ENCODE measurements around the gene PEPD.

Gene PEPD

GRCh38 chr19:33545217-33545981 is 23.8 kb upstream of the PEPD start:
- DNase-seq, result no peak

DNA sequence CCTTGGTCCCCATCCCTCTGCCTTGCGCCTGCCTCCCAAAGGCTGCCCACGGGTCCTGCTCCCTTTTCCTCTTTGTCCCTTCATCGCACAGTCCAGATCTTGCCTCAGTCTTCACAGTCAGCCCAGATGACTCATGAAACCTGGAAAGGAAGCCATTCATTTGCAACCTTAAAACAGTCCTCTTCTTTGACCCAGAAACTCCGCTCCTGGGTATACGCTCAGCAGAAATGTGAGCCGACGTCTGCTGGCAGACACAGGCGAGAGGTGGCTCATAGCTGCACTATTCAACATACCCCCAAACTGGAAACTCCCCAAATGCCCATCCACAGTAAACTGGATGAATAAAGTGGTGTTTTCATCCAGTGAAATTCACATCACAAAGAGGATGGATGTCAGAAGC is 13.6 kb upstream of the PEPD start:
- peak in 1 of 14 donors; percentile 39 for DNase-seq

DNA sequence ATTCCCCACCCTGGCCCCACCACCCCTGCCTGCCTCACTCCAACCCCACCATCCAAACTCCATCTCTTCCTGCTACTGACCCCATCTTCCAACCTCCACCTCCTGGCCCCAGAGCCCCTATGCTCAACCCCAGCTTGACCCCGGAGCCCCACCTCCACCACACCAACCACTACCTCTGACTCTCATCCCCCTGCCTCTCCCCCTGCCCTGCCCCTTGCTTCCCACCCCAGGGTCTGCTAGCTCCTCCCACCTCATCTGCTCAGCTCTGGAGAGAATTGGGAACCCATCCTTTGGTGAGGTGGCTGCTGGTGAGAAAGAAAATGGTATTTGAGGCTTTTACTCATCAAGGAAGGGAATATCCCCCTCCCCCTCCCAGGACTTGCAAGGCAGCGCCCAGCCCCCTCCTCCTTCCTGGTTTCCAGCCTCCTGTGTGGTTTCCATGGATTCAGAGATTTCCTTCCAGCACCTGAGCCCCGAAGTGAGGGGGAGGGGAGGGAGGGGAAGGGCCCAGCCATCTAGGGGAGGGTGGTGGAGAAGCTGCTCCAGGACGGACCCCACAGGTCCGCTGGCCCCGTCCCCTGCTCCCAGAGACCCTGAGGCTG is 11.4 kb upstream of the PEPD start:
- no peak for DNase-seq

- DNase-seq, result no peak
Observed at GRCh38 chr19:33530842-33531241, 9.3 kb upstream of the PEPD start.

GRCh38 chr19:33530296-33530695 is 8.7 kb upstream of the PEPD start:
- DNase-seq, result peak in 1 of 14 donors; percentile 71

GRCh38 chr19:33529094-33529676 is 7.6 kb upstream of the PEPD start:
- no peak for DNase-seq

DNA sequence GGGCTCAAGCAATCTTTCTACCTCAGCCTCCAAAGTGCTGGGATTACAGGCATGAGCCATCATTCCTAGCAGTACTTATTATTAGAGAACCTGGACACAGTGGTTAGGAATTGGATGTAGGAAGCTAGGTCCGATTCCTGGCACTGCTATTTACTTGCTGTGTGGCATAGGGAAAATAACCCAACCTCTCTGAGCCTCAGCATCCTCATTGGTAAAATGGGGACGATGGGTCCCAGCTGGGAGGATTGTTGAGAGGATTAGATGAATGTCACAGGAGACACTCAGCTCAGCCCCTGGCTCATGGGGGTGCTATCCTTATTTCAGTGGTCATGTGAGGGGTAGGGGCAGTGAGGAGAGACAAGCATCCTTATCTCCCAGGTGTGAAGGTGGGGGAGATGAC is 6.8 kb upstream of the PEPD start:
- no peak for DNase-seq

DNA sequence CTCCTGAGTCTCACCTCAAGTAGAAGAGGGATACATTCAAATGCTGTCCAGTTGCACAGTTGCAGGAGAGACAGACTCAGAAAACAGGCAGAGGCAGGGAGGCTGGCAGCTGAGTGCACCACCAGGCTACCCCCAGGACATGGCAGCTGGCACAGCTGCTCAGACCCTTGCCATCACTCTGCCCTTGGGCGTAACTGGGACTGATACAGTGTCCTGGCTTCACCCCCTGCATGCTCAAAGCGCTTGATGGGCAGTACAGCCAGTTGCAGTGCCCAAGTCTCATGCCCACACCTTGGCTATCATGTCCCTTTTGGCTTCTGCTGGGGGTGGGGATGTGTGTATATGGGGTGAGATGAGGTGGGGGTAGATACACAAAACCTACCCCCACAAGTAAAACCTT is 5.5 kb upstream of the PEPD start:
- DNase-seq, result no peak

DNA sequence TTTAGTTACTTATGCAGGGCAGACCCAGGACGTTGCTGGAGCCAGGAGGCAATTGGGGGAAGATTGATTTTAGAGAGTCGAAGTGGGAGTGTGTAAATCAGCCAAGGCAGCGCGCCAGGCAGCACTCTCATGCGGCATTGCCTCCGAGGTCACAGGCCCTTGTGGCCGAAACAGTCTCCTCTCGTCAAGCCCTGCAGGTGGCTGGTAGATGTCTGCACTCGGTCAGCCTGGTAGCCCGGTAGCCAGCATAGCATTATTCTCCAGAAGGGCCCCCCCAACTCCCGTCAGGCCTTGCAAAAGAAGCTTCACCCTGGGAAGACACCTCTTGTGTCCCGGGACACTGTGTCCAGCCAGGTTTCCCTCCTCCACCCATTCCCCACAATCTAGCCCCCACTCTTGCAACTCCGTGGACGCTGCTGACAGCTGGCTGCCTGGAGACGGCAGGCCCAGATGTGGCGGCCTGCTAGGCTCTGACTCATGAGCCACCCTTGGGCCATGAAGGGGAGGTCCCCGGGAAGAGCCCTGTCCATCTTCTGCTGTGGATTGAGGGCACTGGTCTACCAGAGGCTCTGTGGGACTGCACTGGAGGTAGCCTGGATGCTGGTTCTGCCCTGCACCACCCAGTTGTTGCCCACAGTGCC is 2.6 kb upstream of the PEPD start:
- no peak for DNase-seq

GRCh38 chr19:33523167-33523566 is 1.6 kb upstream of the PEPD start:
- DNase-seq, result no peak

GRCh38 chr19:33522371-33522662 is 726 bp upstream of the PEPD start:
- peak in 1 of 14 donors; percentile 51 for DNase-seq

GRCh38 chr19:33520844-33521479 is 629 bp downstream of the PEPD start:
- no peak for DNase-seq

DNA sequence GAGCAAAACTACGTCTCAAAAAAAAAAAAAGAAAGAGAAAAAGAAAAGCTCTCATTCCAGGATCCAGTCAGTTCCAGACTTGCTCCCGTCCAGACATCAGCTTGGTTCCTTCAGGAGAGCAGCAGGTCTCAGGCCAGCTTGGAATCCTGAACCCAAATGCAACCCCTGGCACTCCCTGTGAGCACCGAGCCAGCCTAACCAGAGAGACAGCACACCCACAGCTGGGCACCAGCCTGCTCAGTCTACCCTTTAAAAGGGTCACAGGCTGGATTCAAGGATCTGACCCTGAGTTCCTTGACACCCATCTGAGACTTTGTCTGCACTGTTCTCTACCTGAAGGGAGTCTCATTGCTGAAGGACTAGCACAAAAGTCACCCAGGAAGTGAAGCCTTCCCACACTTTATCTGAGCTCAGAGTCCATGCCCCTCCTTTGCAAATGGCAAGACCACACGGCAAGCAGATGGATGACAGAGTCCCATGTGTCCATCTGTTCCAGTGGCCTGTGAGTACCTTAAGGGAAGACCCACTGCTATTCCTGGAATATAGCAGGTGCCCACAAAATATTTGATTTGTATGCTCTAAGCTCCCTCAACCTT is 1.4 kb downstream of the PEPD start:
- DNase-seq, result no peak

GRCh38 chr19:33519416-33519815 is 2.2 kb downstream of the PEPD start:
- no peak for DNase-seq

DNA sequence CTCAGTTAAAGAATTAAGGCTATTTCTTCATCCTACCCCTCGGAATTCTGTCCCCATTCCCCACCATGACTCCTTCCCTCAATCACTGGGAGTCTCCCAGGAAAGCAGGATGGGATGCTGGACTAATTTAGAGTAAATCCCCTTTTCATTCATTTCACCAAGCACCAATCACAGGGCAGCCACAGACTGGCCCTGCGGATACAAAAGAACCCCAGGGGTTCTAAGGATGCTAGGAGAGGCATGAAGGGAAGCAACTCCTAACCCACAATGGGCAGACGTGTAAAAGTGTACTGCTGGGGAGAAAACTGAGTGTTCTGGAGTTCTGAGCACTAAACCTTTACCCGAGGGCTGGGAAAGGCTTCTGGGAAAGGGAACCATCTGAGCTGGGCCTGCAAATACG is 3.0 kb downstream of the PEPD start:
- no peak for DNase-seq

DNA sequence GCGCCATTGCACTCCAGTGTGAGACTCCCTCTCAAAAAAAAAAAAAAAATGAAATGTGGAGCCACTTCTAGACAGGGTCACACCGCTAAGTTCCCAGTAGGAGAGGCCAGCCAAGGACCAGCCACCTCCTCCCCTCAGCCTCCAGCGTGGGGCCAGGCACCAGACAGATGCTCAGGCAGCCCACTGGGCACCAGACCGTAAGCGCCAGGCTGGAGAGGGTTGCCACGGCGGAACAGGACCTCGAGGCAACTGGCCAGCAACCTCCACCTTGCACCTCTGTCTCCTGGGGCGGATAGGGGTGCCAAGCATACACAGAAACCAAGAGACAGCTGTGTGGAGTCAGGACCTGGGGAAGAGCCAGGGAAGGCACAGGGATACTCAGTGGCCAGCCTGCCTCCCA is 3.7 kb downstream of the PEPD start:
- DNase-seq, result no peak

GRCh38 chr19:33515921-33516320 is 5.7 kb downstream of the PEPD start:
- DNase-seq, result no peak

DNA sequence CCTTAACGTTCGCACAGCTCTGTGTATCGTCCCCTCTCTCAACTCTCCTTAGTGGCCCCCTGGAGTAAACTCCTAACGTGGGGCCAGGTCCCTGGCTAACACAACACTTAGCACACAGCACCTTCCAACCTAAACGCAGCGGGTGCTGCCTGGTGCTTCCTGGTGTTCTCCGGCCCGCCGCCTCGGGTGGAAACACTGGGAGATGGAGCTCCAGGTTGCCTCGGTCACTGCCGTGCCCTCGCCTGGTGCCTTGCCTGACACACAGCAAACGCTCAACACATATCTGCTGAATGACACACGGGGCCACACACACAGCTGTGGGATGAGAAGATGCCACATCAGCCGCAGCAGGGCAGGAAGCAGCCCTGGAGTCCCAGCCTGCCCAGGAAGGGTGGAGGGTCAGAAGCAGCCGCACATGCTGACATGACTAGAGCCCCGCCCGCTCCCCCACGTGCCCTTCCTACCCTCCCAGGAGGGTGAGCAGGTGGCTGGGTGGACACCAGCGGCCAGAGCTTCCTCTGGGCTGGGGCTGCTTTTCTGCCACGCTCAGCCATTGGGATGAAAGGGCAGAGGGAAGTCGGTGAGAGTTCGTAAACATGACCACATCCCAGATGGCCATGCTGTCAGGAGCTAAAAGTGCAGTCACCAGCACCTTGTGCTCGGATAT is 6.6 kb downstream of the PEPD start:
- DNase-seq, result no peak

GRCh38 chr19:33513424-33513823 is 8.2 kb downstream of the PEPD start:
- DNase-seq, result no peak

GRCh38 chr19:33512580-33513137 is 8.9 kb downstream of the PEPD start:
- DNase-seq, result no peak

DNA sequence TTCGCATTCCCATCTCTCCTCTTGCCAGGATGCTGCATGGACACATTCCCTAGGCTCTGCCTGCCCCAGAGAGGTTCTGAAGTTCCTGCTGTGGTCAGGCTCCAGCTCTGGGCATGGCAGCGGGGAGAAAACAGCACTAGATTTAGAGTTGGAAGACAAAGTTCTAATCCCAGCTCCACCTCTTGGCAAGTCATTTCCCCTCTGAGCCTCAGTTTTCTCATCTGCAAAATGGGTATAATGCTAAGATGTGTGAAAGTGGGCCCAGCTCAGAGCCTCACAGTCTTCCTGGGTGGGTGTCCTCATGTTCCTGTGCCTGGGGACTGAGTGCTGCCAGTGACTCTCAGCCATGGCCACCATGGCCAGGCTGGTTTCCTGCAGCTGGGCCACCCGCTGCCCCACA is 9.6 kb downstream of the PEPD start:
- no peak for DNase-seq

- no peak for DNase-seq
Observed at GRCh38 chr19:33511346-33511745, 10.2 kb downstream of the PEPD start.

All from C1 segment of cervical spinal cord (tissue), 14 donors.